ENCODE measurements around the gene ANXA3. TPM values are rescaled to one million over a fixed set of nuclear protein-coding genes. Genes with fewer than 3 reads are reported as not detected.
"Not testable (repeated sequence)": the region's sequence is repeated elsewhere in the genome, so short reads cannot be mapped to it uniquely, and the experiment has no call there.

ANXA3 gene
- total RNA-seq, 1 experiment from 2014 or later, result 0.86 TPM

DNA sequence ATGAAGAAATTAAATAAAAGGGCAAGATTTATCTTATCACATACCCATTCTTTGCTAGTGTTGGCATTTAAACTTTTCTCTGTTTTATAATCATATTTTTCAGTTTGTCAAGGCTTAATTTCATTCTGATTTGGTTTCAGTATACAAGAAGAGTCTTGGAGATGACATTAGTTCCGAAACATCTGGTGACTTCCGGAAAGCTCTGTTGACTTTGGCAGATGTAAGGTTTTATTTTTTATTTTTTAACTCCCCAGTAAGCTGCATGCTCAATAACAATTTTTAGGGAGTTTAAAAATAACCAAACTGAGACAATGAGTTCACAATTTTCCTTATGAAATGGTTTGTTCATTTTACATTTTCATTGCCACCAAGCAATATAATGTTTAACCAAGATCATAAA is 39.8 kb downstream of the ANXA3 start:
- CTCF ChIA-PET, result no interaction called here
- Histone ChIP-seq H3K27me3 (replicated peaks; ENCODE audit: insufficient read depth, low read depth, low read length, poor library complexity) (no peaks in the 10 kb centered on the region), H3K27ac (ENCODE audit: low read depth, low read length, poor library complexity, severe bottlenecking) (no peak overlapping the region), H3K9me3 (ENCODE audit: low read depth, low read length, poor library complexity, severe bottlenecking) (no peaks in the 10 kb centered on the region), H3K4me3 (ENCODE audit: low read depth, low read length, poor library complexity, severe bottlenecking) (no peak overlapping the region), H3K36me3 (ENCODE audit: insufficient read depth, low read length, poor library complexity, severe bottlenecking) (no peaks in the 10 kb centered on the region), H3K4me1 (ENCODE audit: insufficient read depth, low read length, poor library complexity, severe bottlenecking) (peaks cover under 1% of the 10 kb centered on the region)
- no peak for DNase-seq (ENCODE audit: low spot score)
- TF ChIP-seq, protein P1, sequence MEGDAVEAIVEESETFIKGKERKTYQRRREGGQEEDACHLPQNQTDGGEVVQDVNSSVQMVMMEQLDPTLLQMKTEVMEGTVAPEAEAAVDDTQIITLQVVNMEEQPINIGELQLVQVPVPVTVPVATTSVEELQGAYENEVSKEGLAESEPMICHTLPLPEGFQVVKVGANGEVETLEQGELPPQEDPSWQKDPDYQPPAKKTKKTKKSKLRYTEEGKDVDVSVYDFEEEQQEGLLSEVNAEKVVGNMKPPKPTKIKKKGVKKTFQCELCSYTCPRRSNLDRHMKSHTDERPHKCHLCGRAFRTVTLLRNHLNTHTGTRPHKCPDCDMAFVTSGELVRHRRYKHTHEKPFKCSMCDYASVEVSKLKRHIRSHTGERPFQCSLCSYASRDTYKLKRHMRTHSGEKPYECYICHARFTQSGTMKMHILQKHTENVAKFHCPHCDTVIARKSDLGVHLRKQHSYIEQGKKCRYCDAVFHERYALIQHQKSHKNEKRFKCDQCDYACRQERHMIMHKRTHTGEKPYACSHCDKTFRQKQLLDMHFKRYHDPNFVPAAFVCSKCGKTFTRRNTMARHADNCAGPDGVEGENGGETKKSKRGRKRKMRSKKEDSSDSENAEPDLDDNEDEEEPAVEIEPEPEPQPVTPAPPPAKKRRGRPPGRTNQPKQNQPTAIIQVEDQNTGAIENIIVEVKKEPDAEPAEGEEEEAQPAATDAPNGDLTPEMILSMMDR (conservative IDR thresholded peaks at IDR 0.05; ENCODE audit: low read depth, low read length), result no peak
- TF ChIP-seq EZH2 (IDR thresholded peaks at IDR 0.05; ENCODE audit: borderline replicate concordance, low read depth, low read length, poor library complexity, severe bottlenecking), result no peak
- POLR2A ChIA-PET (ENCODE audit: low non-redundant PET), result no interaction called here
- BruUV-seq (replicated peaks), result no TSS peak
- intact Hi-C loops (cut with micrococcal nuclease; ENCODE audit: unreplicated experiment), result no loop called here

DNA sequence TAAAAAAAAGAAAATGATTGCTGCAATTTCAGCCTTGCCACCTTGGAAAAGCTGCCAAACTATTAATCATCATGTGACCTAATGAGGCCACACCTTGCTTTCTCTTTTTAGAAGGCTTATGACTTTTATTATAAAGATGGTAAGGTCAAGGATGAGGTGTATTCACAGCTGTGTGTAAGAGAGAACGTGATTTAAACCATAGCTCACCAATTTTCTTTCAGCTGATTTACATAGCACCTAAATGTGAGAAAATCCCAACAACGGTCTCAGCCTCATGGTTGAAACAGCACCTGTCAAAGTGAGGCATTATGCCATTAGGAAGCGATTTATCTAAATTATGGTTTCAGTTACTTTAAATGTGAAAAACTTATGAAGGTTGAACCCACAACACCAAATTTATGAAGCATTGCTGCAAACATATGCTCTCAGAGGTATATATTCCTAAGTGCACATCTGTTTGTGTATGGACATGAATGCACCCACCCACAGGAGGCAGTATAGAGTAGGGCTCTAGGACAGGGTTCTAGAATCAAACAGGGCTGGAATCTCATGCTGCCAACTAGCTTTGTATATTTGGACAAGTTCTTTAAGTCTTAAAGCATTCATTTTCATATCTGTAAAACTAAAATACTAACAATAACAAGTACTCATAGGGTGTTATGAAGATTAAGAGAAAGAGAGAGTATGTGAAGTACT is 40.7 kb downstream of the ANXA3 start:
- Histone ChIP-seq H3K27ac (ENCODE audit: low read depth, low read length, poor library complexity, severe bottlenecking) (no peak overlapping the region), H3K27me3 (replicated peaks; ENCODE audit: insufficient read depth, low read depth, low read length, poor library complexity) (no peaks in the 10 kb centered on the region), H3K4me1 (ENCODE audit: insufficient read depth, low read length, poor library complexity, severe bottlenecking) (no peaks in the 10 kb centered on the region), H3K4me3 (ENCODE audit: low read depth, low read length, poor library complexity, severe bottlenecking) (no peak overlapping the region), H3K36me3 (ENCODE audit: insufficient read depth, low read length, poor library complexity, severe bottlenecking) (no peaks in the 10 kb centered on the region), H3K9me3 (ENCODE audit: low read depth, low read length, poor library complexity, severe bottlenecking) (no peaks in the 10 kb centered on the region)
- intact Hi-C loops (cut with micrococcal nuclease; ENCODE audit: unreplicated experiment), result no loop called here
- ChIA-PET CTCF (no interaction called here), POLR2A (ENCODE audit: low non-redundant PET) (no interaction called here)
- no TSS peak for BruUV-seq (replicated peaks)
- no peak for TF ChIP-seq EZH2 (IDR thresholded peaks at IDR 0.05; ENCODE audit: borderline replicate concordance, low read depth, low read length, poor library complexity, severe bottlenecking)
- TF ChIP-seq, protein P1 (conservative IDR thresholded peaks at IDR 0.05; ENCODE audit: low read depth, low read length), result peak; percentile 39; the same call in 1 of the 2 replicates
- DNase-seq (ENCODE audit: low spot score), result no peak

DNA sequence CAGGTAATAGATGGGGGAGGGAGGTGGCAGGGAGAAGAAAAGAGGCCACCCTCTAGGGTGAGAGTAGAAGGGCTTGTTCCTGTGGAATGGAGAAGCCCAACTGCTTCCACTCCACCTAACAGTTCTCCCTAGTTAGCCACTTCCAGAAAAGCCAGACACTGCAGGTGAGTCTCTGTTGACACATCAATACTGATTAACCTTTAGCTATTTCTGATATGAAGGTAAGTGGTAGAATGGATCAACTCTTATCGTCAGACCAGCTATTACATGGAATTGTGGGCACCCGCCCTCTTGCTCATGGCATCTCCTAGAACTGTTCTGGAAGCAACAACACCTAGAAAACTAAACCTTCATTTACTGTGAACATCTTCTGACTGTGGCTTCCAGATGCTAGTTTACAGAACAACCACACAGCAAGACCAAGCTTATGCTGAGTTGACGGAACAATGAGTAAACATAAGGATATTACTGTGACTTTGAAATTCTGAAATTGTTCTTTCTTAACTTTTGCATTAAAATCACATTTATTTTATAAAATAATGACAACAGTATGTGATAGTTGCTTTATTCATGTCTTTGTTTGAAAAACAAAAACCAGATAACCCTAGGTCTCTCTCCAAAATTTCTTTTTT is 44.7 kb downstream of the ANXA3 start:
- Histone ChIP-seq H3K4me3 (ENCODE audit: low read depth, low read length, poor library complexity, severe bottlenecking) (no peak overlapping the region), H3K27me3 (replicated peaks; ENCODE audit: insufficient read depth, low read depth, low read length, poor library complexity) (no peaks in the 10 kb centered on the region), H3K9me3 (ENCODE audit: low read depth, low read length, poor library complexity, severe bottlenecking) (no peaks in the 10 kb centered on the region), H3K27ac (ENCODE audit: low read depth, low read length, poor library complexity, severe bottlenecking) (no peak overlapping the region), H3K36me3 (ENCODE audit: insufficient read depth, low read length, poor library complexity, severe bottlenecking) (no peaks in the 10 kb centered on the region), H3K4me1 (ENCODE audit: insufficient read depth, low read length, poor library complexity, severe bottlenecking) (no peaks in the 10 kb centered on the region)
- intact Hi-C loops (cut with micrococcal nuclease; ENCODE audit: unreplicated experiment), result no loop called here
- ChIA-PET POLR2A (ENCODE audit: low non-redundant PET) (no interaction called here), CTCF (no interaction called here)
- BruUV-seq (replicated peaks), result no TSS peak
- no peak for TF ChIP-seq EZH2 (IDR thresholded peaks at IDR 0.05; ENCODE audit: borderline replicate concordance, low read depth, low read length, poor library complexity, severe bottlenecking)
- TF ChIP-seq, protein P1 (conservative IDR thresholded peaks at IDR 0.05; ENCODE audit: low read depth, low read length), result no peak
- no peak for DNase-seq (ENCODE audit: low spot score)

DNA sequence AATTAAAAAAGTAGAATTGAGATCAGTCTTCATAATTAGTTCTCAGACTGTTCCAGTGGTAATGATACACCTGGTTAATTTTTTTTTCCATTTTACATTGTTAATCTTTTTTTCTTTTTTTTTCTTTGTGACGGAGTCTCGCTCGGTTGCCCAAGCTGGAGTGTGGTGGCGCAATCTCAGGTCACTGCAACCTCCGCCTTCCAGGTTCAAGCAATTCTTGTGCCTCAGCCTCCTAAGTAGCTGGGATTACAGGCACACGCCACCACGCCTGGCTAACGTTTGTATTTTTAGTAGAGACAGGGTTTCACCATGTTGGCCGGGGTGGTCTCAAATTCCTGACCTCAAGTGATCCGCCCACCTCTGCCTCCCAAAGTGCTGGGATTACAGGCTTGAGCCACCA is 46.9 kb downstream of the ANXA3 start:
- DNase-seq (ENCODE audit: low spot score); H3K27me3 ChIP-seq (replicated peaks; ENCODE audit: insufficient read depth, low read depth, low read length, poor library complexity); H3K36me3 ChIP-seq (ENCODE audit: insufficient read depth, low read length, poor library complexity, severe bottlenecking); H3K4me3 ChIP-seq (ENCODE audit: low read depth, low read length, poor library complexity, severe bottlenecking); BruUV-seq (replicated peaks); H3K9me3 ChIP-seq (ENCODE audit: low read depth, low read length, poor library complexity, severe bottlenecking); CTCF ChIA-PET; H3K4me1 ChIP-seq (ENCODE audit: insufficient read depth, low read length, poor library complexity, severe bottlenecking); intact Hi-C loops (cut with micrococcal nuclease; ENCODE audit: unreplicated experiment); H3K27ac ChIP-seq (ENCODE audit: low read depth, low read length, poor library complexity, severe bottlenecking): not testable (repeated sequence)
- POLR2A ChIA-PET (ENCODE audit: low non-redundant PET), result interaction anchor here (0.7 kb wide), 1 partner anchor 11 kb away, joined by 6 read pairs; no protein-coding TSS in a partner anchor

All from A673 (cell line).